Suppressor macrophage treated with lipopolysaccharide for 1 hour (primary cell): ENCODE data around the gene GH2.
"Not testable (repeated sequence)": the region's sequence is repeated elsewhere in the genome, so short reads cannot be mapped to it uniquely, and the experiment has no call there.

Source experiments
- DNase-seq, 3 donors: peaks; one replicate each; pipeline ENCODE4 v3.0.0-alpha.2; 2020 to 2022

GH2 gene

DNA sequence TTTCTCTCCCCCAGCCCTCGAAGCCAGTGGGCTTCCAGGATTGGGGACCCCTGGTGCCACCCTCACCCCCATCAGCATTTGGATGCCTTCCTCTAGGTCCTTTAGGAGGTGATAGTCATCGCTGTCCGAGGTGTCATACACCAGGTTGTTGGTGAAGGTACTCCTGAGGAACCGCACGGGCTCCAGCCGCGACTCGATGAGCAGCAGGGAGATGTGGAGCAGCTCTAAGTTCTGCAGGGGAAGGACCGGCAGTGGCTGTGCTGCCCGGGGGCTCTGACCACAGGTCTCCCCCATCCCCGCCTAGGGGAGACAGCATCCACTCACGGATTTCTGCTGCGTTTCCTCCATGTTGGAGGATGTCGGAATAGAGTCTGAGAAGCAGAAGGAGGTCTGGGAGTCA lies 28.4 kb upstream of the GH2 start:
- no peak for DNase-seq

GRCh38 chr17:63909586-63909985 lies 27.8 kb upstream of the GH2 start:
- not testable (repeated sequence) for DNase-seq

GRCh38 chr17:63907161-63907778 lies 25.5 kb upstream of the GH2 start:
- DNase-seq = peak in 2 of 3 donors; percentile 34 to 40

- not testable (repeated sequence) for DNase-seq
These were observed 23.1 kb upstream of the GH2 start for GRCh38 chr17:63904796-63905195.

DNA sequence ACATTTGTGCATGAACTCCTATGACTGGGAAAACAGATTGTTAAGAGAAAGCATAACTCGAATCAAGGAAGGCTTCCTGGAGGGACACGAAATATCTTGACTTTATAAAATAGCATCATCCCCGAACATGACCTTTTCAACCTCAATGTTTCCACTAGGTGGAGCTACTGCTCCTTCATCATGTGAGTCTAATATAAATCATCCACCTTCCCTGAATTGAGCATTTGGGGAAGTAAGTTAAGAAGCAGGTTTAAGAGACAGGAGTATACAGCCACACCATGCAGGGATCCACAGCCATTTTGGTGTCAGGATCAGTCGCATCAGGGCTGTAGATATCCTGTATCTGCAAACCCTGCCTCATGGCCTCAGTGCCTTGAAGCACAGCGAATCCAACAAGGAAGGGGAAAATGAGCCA lies 22.1 kb upstream of the GH2 start:
- DNase-seq = peak in 1 of 3 donors; percentile 22

DNA sequence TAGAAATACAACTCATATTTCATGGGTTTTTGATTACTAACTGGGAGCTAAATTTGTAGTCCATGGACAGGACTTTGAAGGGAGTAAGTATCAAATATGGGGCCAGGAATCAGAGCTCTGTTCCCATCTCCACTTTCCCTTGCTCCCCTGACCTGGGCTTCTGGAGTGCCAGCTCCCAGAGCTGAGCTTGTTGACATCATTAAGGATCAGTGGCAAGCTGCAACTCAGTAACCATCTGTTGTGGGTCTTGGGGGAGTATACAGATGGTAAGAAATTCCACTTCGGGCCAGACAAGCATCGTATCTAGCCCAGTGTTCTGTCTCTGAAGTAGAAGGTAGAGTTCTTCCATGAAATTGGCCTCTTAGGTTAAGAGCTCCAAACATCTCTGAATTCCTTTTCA lies 20.2 kb upstream of the GH2 start:
- DNase-seq = not testable (repeated sequence)

DNA sequence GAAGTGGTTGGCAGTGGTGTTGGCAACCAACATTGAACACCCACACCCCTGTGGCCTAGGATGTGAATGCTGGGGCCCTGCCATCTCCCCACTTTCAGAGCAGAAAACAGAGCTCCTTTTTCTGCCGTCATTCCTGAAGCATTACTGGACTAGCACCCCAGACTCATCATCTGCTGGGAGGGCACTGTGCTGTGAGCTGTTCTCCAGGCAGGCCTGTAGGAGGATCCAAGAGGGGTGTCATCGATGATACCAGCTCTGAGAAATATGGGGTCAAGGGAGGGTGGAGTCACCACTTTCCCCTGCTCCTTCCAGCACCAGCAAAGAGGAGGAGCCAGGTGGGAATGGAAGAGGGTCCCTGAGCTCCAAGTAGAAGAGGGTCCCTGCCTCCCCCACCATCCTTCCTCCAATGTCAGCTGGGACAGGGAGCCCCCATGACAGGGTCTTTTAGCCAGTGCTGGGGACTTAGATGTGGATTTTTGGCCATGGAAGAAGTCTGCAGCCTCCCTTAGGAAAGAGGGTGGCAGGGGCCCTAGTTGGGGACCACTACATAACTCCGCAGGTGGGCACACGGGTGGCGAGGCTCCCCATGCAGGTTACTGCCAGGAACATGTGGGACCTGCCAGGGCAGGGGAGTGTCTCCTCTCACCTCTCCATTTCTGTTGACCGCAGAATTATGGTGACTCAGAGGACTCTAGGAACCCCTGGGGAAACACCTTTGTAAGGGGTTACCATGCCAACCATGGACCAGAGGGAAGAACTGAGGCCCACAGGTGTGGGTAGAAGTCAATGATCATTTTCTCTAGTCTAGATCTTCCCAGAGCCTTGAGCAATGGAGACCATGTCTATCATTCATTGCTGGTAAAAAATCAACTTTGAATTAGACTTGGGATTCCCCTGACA lies 17.4 kb upstream of the GH2 start:
- DNase-seq = not testable (repeated sequence)

GRCh38 chr17:63896524-63897354 lies 15.0 kb upstream of the GH2 start, which contains the start of gene CSH1:
CSH1 (minus strand) TSS chr17:63896574; CDS start chr17:63896511, 63 bp downstream.
- DNase-seq = not testable (repeated sequence)

- DNase-seq = not testable (repeated sequence)
These were observed 13.1 kb upstream of the GH2 start for GRCh38 chr17:63894821-63895220.

- not testable (repeated sequence) for DNase-seq
These were observed 12.3 kb upstream of the GH2 start for GRCh38 chr17:63894021-63894420.

- not testable (repeated sequence) for DNase-seq
These were observed 10.7 kb upstream of the GH2 start for GRCh38 chr17:63892316-63893037.

DNA sequence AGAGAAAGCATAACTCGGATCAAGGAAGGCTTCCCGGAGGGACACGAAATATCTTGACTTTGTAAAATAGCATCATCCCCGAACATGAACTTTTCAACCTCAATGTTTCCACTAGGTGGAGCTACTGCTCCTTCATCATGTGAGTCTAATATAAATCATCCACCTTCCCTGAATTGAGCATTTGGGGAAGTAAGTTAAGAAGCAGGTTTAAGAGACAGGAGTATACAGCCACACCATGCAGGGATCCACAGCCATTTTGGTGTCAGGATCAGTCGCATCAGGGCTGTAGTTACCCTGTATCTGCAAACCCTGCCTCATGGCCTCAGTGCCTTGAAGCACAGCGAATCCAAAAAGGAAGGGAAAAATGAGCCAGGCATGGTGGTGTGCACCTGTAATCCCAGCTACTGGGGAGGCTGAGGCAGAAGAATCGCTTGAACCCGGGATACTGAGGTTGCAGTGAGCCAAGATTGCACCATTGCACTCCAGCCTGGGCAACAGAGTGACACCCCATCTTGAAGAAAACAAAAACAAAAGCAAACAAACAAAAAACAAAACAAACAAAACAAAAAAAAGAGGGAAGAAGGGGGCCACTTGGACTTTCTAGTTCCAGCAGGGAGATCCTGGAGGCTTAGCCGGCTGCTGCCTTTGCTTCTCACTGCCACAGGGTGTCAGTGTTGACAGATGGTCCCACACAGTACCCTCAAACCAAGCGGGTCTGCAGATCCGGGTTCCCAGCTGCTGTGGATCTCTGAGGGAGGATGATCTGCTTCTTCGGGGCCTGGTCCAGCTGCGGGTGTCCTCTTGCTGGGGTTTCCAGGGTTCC lies 7.5 kb upstream of the GH2 start:
- DNase-seq = peak; percentile 42 to 54 (median 49)

DNA sequence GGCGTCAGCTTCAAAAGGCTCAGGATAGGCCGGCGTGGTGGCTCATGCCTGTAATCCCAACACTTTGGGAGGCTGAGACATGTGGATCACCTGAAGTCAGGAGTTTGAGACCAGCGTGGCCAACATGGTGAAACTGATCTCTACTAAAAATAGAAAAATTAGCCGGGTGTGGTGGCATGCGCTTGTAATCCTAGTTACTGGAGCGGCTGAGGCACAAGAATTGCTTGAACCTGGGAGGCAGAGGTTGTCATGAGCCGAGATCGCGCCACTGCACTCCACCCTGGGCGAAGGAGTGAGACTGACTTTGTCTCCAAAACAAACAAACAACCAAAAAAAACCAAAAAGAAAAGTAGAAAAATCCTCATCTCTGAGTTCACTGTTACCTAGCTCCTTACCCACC lies 3.4 kb upstream of the GH2 start:
- DNase-seq = not testable (repeated sequence)

GRCh38 chr17:63882626-63883126 lies 932 bp upstream of the GH2 start:
- DNase-seq = not testable (repeated sequence)

DNA sequence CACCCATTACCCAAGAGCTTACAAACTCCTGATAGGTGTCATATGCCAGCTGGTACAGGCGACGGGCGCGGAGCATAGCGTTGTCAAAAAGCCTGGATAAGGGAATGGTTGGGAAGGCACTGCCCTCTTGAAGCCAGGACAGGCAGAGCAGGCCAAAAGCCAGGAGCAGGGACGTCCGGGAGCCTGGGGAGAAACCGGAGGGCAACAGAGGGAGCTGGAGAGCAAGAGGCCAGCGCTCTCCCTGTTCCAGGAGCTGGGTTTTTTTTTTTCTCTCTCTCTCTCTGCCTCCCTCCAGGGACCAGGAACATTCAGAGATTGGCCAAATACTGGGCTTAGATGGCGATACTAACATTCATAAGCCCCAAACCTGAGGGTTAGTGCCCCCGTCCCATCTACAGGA lies 407 bp downstream of the GH2 start:
- not testable (repeated sequence) for DNase-seq

- no peak for DNase-seq
These were observed 1.0 kb downstream of the GH2 start for GRCh38 chr17:63880706-63881105.

- DNase-seq = not testable (repeated sequence)
These were observed 3.3 kb downstream of the GH2 start for GRCh38 chr17:63878413-63878812.

GRCh38 chr17:63874693-63875092 lies 7.1 kb downstream of the GH2 start:
- DNase-seq = not testable (repeated sequence)

- not testable (repeated sequence) for DNase-seq
These were observed 7.6 kb downstream of the GH2 start for GRCh38 chr17:63874061-63874626.

- not testable (repeated sequence) for DNase-seq
These were observed 8.2 kb downstream of the GH2 start, which contains the start of gene CSH2 for GRCh38 chr17:63873577-63873976. CSH2 (minus strand) TSS chr17:63873677; CDS start chr17:63873614, 63 bp downstream.
